HG02610 (cell line): ENCODE data around the gene ST13.
"Not testable (repeated sequence)": the region's sequence is repeated elsewhere in the genome, so short reads cannot be mapped to it uniquely, and the experiment has no call there.

Experiments
- ATAC-seq: cut with Tn5 transposase; IDR thresholded peaks from one replicate; pipeline ENCODE4 v1.9.1; 2021; ENCODE audit warnings: mild to moderate bottlenecking, moderate library complexity; ENCODE audit not compliant: unreplicated experiment

Gene ST13

GRCh38 chr22:40789131-40789530 lies 67.3 kb downstream of the ST13 start:
- ATAC-seq = no peak

DNA sequence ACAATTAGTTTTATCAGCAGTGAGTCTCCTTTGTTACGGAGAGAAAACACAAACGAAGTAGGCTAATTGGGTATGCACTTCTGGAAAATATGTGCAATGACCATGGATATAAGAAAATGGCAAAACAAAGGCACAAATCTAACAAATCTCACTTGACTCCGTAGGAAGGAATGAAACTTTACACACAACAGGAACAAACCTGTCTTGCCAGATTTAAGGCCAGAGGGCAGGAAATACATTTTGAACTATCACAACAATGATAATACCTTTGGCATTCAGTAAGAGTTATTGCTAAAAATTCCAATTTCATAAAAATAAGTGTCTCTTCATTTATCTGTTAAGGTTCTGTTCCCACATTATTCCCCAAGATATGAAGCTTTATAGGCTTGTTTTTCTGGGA lies 73.9 kb downstream of the ST13 start:
- ATAC-seq = no peak

GRCh38 chr22:40781749-40782148 lies 74.7 kb downstream of the ST13 start:
- ATAC-seq = not testable (repeated sequence)
